Suprapubic skin (tissue), 4 donors: ENCODE data around the gene TAS2R20.

Experiments used
- CTCF ChIP-seq, 2 donors: fragments of 200-600 bp in 1 of 2; fragments of 450-650 bp in 1 of 2; sonication (generic) in 1 of 2; IDR thresholded peaks; one replicate each; pipeline ENCODE4 v1.5.1; 2016 to 2019; ENCODE audit warnings: antibody characterized with exemption in 2 of 2, mild to moderate bottlenecking in 1 of 2, moderate library complexity in 1 of 2
- EP300 ChIP-seq: sonication (generic); formaldehyde crosslinking; IDR thresholded peaks from one replicate; pipeline ENCODE4 v1.6.1; 2017; ENCODE audit warnings: antibody characterized with exemption
- POLR2A ChIP-seq, 2 donors: fragments of 450-650 bp; IDR thresholded peaks; one replicate each; pipeline ENCODE4 v1.6.1; 2017; ENCODE audit warnings: antibody characterized with exemption in 2 of 2, mild to moderate bottlenecking in 2 of 2, moderate library complexity in 2 of 2
- POLR2AphosphoS5 ChIP-seq, 3 donors: sonication (generic); formaldehyde crosslinking; IDR thresholded peaks; one replicate each; pipeline ENCODE4 v1.6.1; 2017; ENCODE audit warnings: antibody characterized with exemption in 3 of 3

DNA sequence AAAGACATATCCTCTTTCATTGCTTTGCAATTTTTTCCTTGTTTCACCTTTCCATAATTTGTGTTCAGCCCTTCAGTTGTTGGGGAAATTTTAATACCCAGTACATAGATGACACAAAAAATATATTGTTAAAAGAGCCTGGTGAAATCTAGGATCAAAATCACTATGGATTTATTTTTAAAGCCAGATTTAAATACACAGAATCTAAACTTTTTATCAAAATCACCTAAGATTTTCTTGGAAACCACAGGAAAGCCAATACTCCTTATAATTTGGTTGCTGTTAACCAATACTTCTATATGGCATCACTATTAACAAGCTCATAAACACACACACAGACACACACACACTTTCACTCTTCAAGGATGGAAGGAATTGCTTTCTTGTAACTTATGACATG lies at the start of gene TAS2R20:
- no peak for TF ChIP-seq POLR2A (IDR thresholded peaks at IDR 0.05)
- TF ChIP-seq CTCF (IDR thresholded peaks at IDR 0.05): no peak
- TF ChIP-seq POLR2AphosphoS5 (IDR thresholded peaks at IDR 0.05): no peak
- no peak for TF ChIP-seq EP300
